Hepatocyte (in vitro differentiated cells): ENCODE data around the gene DENND1A.

ENCODE experiments used
- CTCF ChIP-seq: fragments of 200-600 bp; sonication (generic); IDR thresholded peaks from 2 replicates; pipeline ENCODE4 v1.5.1; 2016; ENCODE audit warnings: antibody characterized with exemption, mild to moderate bottlenecking; ENCODE audit not compliant: poor library complexity
- EZH2 ChIP-seq: fragments of 200-600 bp; sonication (generic); IDR thresholded peaks from 2 replicates; pipeline ENCODE4 v1.6.1; 2016; ENCODE audit warnings: antibody characterized with exemption, mild to moderate bottlenecking, borderline replicate concordance
- EZH2phosphoT487 ChIP-seq: fragments of 200-600 bp; sonication (generic); IDR thresholded peaks from one replicate; pipeline ENCODE4 v1.6.1; 2018; ENCODE audit warnings: antibody characterized with exemption, mild to moderate bottlenecking, low read depth, moderate library complexity; ENCODE audit not compliant: unreplicated experiment, severe bottlenecking

GRCh38 chr9:123419721-123420591 is 510.0 kb downstream of the DENND1A start:
- TF ChIP-seq CTCF, result no peak
- no peak for TF ChIP-seq EZH2
- TF ChIP-seq EZH2phosphoT487, result no peak
